SK-N-MC (cell line): ENCODE results near the gene AFP.

Source experiments
- EZH2 ChIP-seq: fragments of 200-600 bp; sonication (generic); IDR thresholded peaks from one replicate; pipeline ENCODE4 v1.6.1; 2017; ENCODE audit warnings: antibody characterized with exemption
- POLR2AphosphoS5 ChIP-seq: IDR thresholded peaks from 2 replicates; pipeline ENCODE4 v1.6.1; 2012; ENCODE audit warnings: mild to moderate bottlenecking, low read depth, low read length, borderline replicate concordance

- no peak for TF ChIP-seq EZH2
- TF ChIP-seq POLR2AphosphoS5 = no peak
Measured at GRCh38 chr4:73438582-73439215, 2.7 kb downstream of the AFP start.
